OCI-LY3 (cell line): ENCODE results near the gene DTWD1.

ENCODE experiments used
- CTCF ChIP-seq: fragments of 200-600, 300-600 bp; sonication (generic); IDR thresholded peaks from 2 replicates; pipeline ENCODE4 v1.5.1; 2014; ENCODE audit warnings: antibody characterized with exemption, low read length, low read depth
- EZH2phosphoT487 ChIP-seq: fragments of 200-600 bp; shearing (Covaris generic); IDR thresholded peaks from 2 replicates; pipeline ENCODE4 v1.6.1; 2018; ENCODE audit warnings: antibody characterized with exemption, mixed run types, low read depth

GRCh38 chr15:49604625-49605409 lies 16.0 kb upstream of the DTWD1 start:
- no peak for TF ChIP-seq CTCF
- TF ChIP-seq EZH2phosphoT487: no peak
